Kidney (tissue), 14 donors: ENCODE measurements around the gene NEGR1. TPM values are rescaled to one million over a fixed set of nuclear protein-coding genes. Genes with fewer than 3 reads are reported as not detected.

Experiments
- DNase-seq, 5 donors: peaks; one replicate each; pipeline ENCODE4 v3.0.0-alpha.2; 2013 to 2020
- FAIRE-seq: peaks from 2 replicates; lab custom pipeline; 2012; peaks lifted over from hg19 to GRCh38; lab: Jason Lieb, UNC
- H3K27ac ChIP-seq, 2 donors: one replicate each; pipeline ENCODE4 v1.7.0; 2013; ENCODE audit warnings: low read depth in 2 of 2, low read length in 2 of 2, inconsistent platforms in 1 of 2
- H3K27me3 ChIP-seq: one replicate; pipeline ENCODE4 v1.7.1; 2013; ENCODE audit warnings: low read length, inconsistent platforms; ENCODE audit not compliant: control insufficient read depth, insufficient read depth
- H3K36me3 ChIP-seq, 3 donors: one replicate each; pipeline versions ENCODE4 v1.7.0 to v1.7.1; 2013; ENCODE audit warnings: low read length in 3 of 3, control low read depth in 1 of 3, inconsistent platforms in 1 of 3; ENCODE audit not compliant: insufficient read depth in 3 of 3, control insufficient read depth in 2 of 3
- H3K4me1 ChIP-seq, 3 donors: one replicate each; pipeline versions ENCODE4 v1.7.0 to v1.7.1; 2013; ENCODE audit warnings: low read length in 3 of 3, inconsistent platforms in 1 of 3, low read depth in 1 of 3; ENCODE audit not compliant: control insufficient read depth in 2 of 3, insufficient read depth in 2 of 3
- H3K4me3 ChIP-seq, 3 donors: one replicate each; pipeline versions ENCODE4 v1.7.0 to v1.8.1; 2013; ENCODE audit warnings: low read length in 3 of 3, control low read depth in 1 of 3, inconsistent platforms in 1 of 3
- H3K9ac ChIP-seq, 3 donors: one replicate each; pipeline versions ENCODE4 v1.7.0 to v1.7.1; 2013; ENCODE audit warnings: low read length in 3 of 3, control low read depth in 1 of 3, inconsistent platforms in 1 of 3
- H3K9me3 ChIP-seq, 3 donors: one replicate each; pipeline versions ENCODE4 v1.7.0 to v1.7.1; 2013; ENCODE audit warnings: low read length in 3 of 3, control low read depth in 1 of 3, inconsistent platforms in 1 of 3; ENCODE audit not compliant: control insufficient read depth in 2 of 3, insufficient read depth in 1 of 3
- intact Hi-C: fragments of 100-400 bp; cut with DNase I; formaldehyde crosslinking; loops from one replicate; pipeline ENCODE4 v1.11.1; 2022
- polyA plus RNA-seq: library from polyadenylated mRNA; stranded (reverse); fragments of 350-450 nt; fragmentation: Illumina TruSeq; extraction: RNeasy Lipid Tissue Mini Kit (QIAGEN cat#74804); gene quantifications from one replicate; pipeline ENCODE4 v1.2.3, GENCODE V29; 2014; ENCODE audit warnings: low read depth, low replicate concordance; ENCODE audit not compliant: insufficient read depth
- total RNA-seq: library from RNA; stranded (reverse); fragmentation: NEBNext Ultra II Directional; extraction: Animal tissue kit (Norgen Biotek cat#: 25700); gene quantifications from one replicate; pipeline ENCODE4 v1.2.1, GENCODE V29; 2021
- TF ChIP-seq, protein P1 (sequence below): IDR thresholded peaks from 3 replicates; pipeline ENCODE4 v1.5.1; 2012; ENCODE audit warnings: mild to moderate bottlenecking, moderate library complexity, borderline replicate concordance; ENCODE audit not compliant: insufficient read depth; ENCODE audit errors: extremely low read depth
- donor health status: control.
- donor health status: control.
- donor health status: control.
- donor health status: control.
- donor health status: control.
- donor health status: DM: yes; HTN: yes; CAD: no.
- donor health status: Normal renal cell carcinoma (clear cell type).

The NEGR1 gene
- total and polyA plus RNA-seq, 2 donors from 2014 or later = 3.0 to 10.2 TPM

DNA sequence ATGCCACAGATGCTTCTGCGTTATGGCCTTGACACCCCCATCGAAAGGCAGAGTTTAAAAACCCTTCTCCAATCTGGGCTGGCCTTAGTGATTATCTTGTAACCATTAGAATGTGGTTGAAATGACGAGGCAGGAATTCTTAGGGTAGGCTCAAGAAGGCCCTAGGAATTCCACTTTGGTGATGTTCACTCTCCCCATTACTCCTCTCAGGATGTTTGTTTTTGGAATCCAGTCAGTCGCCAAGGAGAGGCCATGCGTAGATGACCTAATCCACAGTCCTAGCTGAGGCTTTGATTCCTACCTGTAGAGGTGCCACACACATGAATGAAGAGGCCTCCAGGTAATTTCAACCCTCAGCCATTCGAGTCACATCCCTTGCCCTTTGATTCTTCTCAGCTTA is 318.2 kb downstream of the NEGR1 start:
- intact Hi-C loops = no loop called here
- Histone ChIP-seq H3K4me3 (no peak overlapping the region), H3K4me1 (no peaks in the 10 kb centered on the region), H3K36me3 (no peaks in the 10 kb centered on the region), H3K27ac (no peak overlapping the region), H3K9ac (no peak overlapping the region), H3K27me3 (no peaks in the 10 kb centered on the region), H3K9me3 (no peaks in the 10 kb centered on the region)
- FAIRE-seq (no peak), DNase-seq (no peak)
- TF ChIP-seq, protein P1, sequence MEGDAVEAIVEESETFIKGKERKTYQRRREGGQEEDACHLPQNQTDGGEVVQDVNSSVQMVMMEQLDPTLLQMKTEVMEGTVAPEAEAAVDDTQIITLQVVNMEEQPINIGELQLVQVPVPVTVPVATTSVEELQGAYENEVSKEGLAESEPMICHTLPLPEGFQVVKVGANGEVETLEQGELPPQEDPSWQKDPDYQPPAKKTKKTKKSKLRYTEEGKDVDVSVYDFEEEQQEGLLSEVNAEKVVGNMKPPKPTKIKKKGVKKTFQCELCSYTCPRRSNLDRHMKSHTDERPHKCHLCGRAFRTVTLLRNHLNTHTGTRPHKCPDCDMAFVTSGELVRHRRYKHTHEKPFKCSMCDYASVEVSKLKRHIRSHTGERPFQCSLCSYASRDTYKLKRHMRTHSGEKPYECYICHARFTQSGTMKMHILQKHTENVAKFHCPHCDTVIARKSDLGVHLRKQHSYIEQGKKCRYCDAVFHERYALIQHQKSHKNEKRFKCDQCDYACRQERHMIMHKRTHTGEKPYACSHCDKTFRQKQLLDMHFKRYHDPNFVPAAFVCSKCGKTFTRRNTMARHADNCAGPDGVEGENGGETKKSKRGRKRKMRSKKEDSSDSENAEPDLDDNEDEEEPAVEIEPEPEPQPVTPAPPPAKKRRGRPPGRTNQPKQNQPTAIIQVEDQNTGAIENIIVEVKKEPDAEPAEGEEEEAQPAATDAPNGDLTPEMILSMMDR = no peak

DNA sequence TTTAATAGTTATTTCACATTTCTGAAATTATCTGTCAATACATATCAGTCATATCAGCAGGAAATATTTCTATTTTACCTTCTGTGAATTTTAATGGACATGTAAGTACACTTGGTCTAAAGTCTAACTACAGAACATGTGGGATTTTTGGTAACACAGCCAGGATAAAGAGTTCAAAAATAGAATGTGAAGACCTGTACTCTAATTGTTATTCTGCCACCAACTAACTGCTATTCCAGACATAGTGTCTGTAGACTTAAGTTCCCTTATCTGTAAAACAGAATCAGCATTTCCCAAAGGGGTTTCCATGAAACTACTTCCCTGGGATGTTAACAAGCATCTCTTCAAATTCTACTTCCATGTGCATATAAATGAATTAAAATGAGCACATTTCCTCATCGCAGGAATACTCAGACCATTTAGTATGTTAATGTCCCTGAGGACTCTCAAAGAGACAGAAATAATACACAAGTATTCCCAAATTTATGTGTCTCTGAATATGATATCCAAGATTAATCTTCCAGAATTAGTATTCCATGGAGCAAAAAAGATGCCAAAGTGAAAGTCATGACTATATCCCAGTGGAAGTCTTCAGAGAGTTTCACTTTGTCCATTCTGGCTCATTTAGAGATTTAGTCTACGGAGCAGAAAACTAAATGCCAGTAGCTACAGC is 325.6 kb downstream of the NEGR1 start:
- Histone ChIP-seq H3K27ac (no peak overlapping the region), H3K36me3 (no peaks in the 10 kb centered on the region), H3K9ac (no peak overlapping the region), H3K4me3 (no peak overlapping the region), H3K9me3 (no peaks in the 10 kb centered on the region), H3K27me3 (no peaks in the 10 kb centered on the region), H3K4me1 (no peaks in the 10 kb centered on the region)
- FAIRE-seq = no peak
- intact Hi-C loops = no loop called here
- TF ChIP-seq, protein P1 = no peak
- no peak for DNase-seq

DNA sequence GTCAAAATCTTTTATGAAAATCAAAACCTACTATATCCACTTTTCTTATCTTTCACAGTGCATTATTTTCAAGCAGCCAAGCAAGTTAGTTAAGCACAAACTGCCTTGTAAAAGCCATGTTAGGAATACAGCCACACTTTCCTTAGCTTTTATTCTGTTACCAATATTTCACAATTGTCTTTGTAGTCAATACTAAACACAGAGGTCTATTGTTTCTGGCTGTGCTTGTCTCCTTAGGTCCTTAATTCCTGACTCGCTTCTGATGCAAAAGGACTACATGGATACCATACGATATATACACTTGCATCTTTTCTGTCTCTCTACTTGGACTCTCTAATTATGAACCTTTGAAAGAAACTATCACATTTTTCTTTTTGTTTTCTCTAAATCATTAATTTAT is 331.8 kb downstream of the NEGR1 start:
- DNase-seq (no peak), FAIRE-seq (no peak)
- intact Hi-C loops = no loop called here
- H3K27me3 ChIP-seq = no peaks in the 10 kb centered on the region
- no peak overlapping the region for H3K4me3 ChIP-seq
- no peaks in the 10 kb centered on the region for H3K36me3 ChIP-seq
- H3K27ac ChIP-seq = no peak overlapping the region
- no peaks in the 10 kb centered on the region for H3K4me1 ChIP-seq
- TF ChIP-seq, protein P1 = no peak
- H3K9me3 ChIP-seq = no peaks in the 10 kb centered on the region
- H3K9ac ChIP-seq = no peak overlapping the region

DNA sequence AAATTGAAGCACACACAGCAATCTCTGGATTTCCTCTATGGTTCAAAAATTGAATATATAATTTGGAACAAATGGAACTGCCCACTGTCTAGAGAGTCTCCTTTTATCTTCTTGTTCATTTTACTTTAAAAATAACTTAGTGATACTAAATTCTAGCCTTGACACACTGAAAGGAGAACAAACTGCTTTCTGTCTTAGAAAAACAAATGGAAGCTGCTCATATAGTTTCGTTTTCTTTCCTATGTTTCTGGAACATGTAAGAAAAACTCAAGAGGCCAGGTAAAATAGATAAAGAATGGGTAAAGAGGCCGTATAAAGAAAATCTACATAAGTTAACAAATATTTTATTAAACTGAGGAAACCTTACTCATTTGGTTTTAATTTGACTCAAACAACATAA is 332.7 kb downstream of the NEGR1 start:
- Histone ChIP-seq H3K27me3 (no peaks in the 10 kb centered on the region), H3K4me3 (no peak overlapping the region), H3K27ac (no peak overlapping the region), H3K9me3 (no peaks in the 10 kb centered on the region), H3K9ac (no peak overlapping the region), H3K36me3 (no peaks in the 10 kb centered on the region), H3K4me1 (no peaks in the 10 kb centered on the region)
- intact Hi-C loops = no loop called here
- TF ChIP-seq, protein P1 = no peak
- DNase-seq (no peak), FAIRE-seq (no peak)
